Measurements from ENCODE around the gene SLC9C2.

Gene SLC9C2, protein sequence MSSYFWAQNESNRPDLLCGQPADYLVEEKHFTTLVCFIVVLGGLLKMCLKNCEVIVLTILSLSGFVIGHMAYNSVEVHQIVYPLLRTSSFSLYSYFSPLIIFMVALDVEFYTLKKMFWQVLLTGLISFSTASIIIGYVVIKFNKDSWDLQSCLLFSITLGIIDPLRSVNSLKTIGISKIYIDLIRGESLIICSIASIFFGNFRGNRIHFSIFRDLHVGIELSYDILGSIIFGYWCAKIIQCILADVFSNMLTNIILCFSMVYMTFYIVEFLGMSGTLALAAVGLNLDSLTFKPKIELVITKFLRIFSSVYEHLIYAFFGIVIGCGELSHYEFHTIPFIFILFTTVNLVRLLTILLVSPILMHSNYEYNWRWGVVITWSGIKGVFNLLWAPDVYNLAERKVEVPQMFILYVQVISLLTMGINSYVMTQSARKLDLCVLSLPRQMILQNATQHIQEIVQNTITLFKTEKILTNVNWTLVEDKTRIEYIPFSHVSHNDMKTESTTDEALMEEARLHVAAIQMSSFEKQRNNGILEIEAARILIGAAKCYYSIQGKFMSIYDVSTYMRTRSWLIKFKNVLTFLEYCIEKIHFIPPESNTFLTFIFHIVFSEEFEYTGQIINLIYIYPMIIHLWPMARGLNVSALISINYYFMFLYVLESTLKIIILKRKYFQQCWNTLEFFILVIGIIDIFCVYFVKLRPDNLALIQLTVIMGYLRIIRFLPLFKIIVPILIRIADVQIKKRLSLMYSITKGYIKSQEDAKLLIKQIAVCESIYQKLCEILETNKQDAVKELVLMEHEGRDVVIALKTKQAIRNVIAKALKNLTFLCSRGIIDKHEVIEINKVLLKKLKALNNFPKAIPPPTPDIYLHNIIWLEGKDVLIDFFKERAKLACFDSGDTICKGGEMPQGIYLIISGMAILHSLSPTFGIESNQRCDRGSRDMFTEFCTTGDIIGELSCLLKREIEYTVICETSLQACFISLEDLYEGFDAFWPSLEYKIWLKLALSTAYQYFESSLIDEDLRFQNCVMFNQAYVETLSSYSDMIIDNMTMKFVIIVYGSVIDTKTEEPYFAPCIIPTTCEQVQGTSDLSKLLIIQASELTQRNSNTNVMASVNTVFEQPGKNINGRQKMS

GRCh38 chr1:173603056-173603591, at the start of gene SLC9C2:
Gene SLC9C2 (minus strand): TSS chr1:173603072. CDS start chr1:173601776, 1,296 bp downstream.
- TF ChIP-seq, protein P1, sequence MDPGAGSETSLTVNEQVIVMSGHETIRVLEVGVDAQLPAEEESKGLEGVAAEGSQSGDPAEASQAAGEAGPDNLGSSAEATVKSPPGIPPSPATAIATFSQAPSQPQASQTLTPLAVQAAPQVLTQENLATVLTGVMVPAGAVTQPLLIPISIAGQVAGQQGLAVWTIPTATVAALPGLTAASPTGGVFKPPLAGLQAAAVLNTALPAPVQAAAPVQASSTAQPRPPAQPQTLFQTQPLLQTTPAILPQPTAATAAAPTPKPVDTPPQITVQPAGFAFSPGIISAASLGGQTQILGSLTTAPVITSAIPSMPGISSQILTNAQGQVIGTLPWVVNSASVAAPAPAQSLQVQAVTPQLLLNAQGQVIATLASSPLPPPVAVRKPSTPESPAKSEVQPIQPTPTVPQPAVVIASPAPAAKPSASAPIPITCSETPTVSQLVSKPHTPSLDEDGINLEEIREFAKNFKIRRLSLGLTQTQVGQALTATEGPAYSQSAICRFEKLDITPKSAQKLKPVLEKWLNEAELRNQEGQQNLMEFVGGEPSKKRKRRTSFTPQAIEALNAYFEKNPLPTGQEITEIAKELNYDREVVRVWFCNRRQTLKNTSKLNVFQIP (CRISPR knock-in tag; IDR thresholded peaks at IDR 0.05; ENCODE audit: borderline replicate concordance, low read depth): no peak
- TF ChIP-seq CSRNP3 (CRISPR knock-in tag; IDR thresholded peaks at IDR 0.05): no peak
- TF ChIP-seq, protein P2, sequence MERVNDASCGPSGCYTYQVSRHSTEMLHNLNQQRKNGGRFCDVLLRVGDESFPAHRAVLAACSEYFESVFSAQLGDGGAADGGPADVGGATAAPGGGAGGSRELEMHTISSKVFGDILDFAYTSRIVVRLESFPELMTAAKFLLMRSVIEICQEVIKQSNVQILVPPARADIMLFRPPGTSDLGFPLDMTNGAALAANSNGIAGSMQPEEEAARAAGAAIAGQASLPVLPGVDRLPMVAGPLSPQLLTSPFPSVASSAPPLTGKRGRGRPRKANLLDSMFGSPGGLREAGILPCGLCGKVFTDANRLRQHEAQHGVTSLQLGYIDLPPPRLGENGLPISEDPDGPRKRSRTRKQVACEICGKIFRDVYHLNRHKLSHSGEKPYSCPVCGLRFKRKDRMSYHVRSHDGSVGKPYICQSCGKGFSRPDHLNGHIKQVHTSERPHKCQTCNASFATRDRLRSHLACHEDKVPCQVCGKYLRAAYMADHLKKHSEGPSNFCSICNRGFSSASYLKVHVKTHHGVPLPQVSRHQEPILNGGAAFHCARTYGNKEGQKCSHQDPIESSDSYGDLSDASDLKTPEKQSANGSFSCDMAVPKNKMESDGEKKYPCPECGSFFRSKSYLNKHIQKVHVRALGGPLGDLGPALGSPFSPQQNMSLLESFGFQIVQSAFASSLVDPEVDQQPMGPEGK (CRISPR knock-in tag; IDR thresholded peaks at IDR 0.05; ENCODE audit: borderline replicate concordance): no peak
- TF ChIP-seq TSHZ2 (CRISPR knock-in tag; IDR thresholded peaks at IDR 0.05): no peak
- TF ChIP-seq TCF4 (CRISPR knock-in tag; IDR thresholded peaks at IDR 0.05; ENCODE audit: borderline replicate concordance): no peak
- TF ChIP-seq ZNF70 (CRISPR knock-in tag; IDR thresholded peaks at IDR 0.05): no peak
- no peak for TF ChIP-seq ZFP3 (CRISPR knock-in tag; IDR thresholded peaks at IDR 0.05)
- no peak for TF ChIP-seq ZC3H10 (CRISPR knock-in tag; IDR thresholded peaks at IDR 0.05)
- no peak for TF ChIP-seq PPARA (CRISPR knock-in tag; IDR thresholded peaks at IDR 0.05; ENCODE audit: borderline replicate concordance)
- no peak for TF ChIP-seq GLIS3 (CRISPR knock-in tag; IDR thresholded peaks at IDR 0.05)
- no peak for ATAC-seq

DNA sequence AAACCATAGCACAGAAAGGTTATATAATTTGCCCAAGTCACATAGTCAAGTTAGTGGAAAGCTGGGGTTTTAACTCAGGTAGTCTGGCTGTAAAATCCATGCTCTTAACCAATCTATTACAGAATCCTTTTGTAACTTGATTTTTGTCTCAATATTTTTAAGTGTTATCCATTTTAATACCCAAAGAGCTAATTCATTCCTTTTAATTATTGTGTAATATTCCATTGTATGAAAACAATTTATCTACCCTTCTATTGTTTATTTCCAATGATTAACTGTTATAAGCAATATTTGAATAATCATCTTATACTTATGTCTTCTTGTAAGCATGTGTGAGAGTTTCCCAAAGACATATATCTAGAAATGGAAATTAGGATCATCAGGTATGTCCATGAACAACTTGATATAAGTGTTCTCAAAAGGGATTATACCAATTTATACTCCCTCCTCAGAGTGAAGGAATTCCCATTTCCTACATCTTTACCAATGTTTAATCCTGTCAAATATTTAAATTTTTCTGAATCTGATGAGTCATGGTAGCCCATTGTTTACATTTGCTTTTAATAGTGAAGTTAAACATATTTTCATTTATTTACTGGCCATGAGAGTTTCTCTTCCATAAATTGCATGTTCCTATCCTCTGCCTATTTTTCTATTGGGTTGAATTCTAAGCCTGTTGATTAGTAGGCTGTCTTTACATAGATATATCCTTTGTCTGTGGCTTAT, 46.2 kb upstream of the SLC9C2 start:
- no peak for ATAC-seq
- TF ChIP-seq ARNTL (CRISPR knock-in tag; IDR thresholded peaks at IDR 0.05; ENCODE audit: borderline replicate concordance, low read depth) (no peak), SNAI2 (CRISPR knock-in tag; IDR thresholded peaks at IDR 0.05) (no peak), ZFP3 (CRISPR knock-in tag; IDR thresholded peaks at IDR 0.05) (no peak), CREB5 (CRISPR knock-in tag; IDR thresholded peaks at IDR 0.05; ENCODE audit: low read depth) (no peak), ISL1 (CRISPR knock-in tag; IDR thresholded peaks at IDR 0.05) (no peak), PPARA (CRISPR knock-in tag; IDR thresholded peaks at IDR 0.05; ENCODE audit: borderline replicate concordance) (no peak), TCF4 (CRISPR knock-in tag; IDR thresholded peaks at IDR 0.05; ENCODE audit: borderline replicate concordance) (no peak), BACH2 (CRISPR knock-in tag; IDR thresholded peaks at IDR 0.05; ENCODE audit: borderline replicate concordance) (no peak), ZNF565 (CRISPR knock-in tag; conservative IDR thresholded peaks at IDR 0.05; ENCODE audit: low read depth) (no peak), CSDC2 (CRISPR knock-in tag; IDR thresholded peaks at IDR 0.05) (no peak), ESRRG (CRISPR knock-in tag; IDR thresholded peaks at IDR 0.05) (no peak), RARB (CRISPR knock-in tag; IDR thresholded peaks at IDR 0.05) (no peak)
- TF ChIP-seq, protein P1 (CRISPR knock-in tag; IDR thresholded peaks at IDR 0.05; ENCODE audit: borderline replicate concordance, low read depth): no peak
- TF ChIP-seq, protein P2 (CRISPR knock-in tag; IDR thresholded peaks at IDR 0.05; ENCODE audit: borderline replicate concordance): no peak
